NCI-H1092 (cell line): Measurements from ENCODE around the gene MVB12B.

Source experiments
- DNase-seq: peaks from one replicate; lab custom pipeline; 2025; lab: John Stamatoyannopoulos, UW

Gene MVB12B

DNA sequence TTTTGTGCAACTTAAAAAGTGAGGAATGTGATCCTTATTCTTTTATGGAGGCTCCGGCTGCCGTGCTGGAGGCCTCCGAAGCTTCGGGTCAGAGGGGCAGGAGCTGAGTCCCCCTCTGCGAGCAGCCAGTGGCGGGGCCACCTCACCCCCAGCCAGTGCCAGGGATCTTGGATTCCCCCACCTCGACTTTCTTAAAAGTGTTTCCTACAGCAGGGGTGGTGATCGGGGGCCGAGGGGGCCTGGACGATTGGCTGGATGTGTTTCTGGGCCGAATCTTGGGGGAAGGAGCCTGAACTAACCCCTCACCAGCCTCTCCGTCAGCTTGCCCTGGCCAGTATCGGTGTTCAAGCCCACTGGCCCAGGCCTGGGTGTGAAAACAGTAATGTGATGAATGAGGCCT lies 194.9 kb downstream of the MVB12B start:
- DNase-seq: no peak

DNA sequence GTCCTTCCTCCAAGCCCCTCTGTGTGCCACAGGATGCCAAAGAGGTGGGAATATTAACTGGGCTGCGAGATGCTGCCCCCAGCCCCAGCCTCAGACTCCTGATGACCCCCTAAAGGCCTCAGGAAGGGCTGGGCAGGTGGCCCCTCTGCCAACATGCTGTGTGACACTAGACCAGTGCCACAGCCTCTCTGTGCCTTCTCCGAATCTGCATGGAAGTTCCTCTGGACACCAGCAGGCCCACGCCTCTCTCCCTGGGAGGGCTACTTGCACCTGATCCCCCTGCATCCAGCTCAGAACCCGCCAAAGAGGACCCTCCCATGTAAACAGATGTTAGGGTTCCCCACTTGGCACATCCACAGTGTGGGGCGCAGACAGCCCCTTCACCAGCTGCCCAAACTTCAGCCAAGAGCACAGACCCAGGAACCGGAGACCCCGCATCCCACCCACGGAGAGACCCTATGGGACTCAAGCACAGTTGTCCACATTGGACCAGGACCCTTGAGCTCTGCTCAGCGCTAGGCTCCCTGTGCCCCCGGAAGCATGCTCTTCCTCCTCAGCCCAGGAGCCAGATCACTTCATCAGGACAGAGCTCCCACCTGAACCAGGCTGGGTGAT lies 195.5 kb downstream of the MVB12B start:
- DNase-seq: no peak

DNA sequence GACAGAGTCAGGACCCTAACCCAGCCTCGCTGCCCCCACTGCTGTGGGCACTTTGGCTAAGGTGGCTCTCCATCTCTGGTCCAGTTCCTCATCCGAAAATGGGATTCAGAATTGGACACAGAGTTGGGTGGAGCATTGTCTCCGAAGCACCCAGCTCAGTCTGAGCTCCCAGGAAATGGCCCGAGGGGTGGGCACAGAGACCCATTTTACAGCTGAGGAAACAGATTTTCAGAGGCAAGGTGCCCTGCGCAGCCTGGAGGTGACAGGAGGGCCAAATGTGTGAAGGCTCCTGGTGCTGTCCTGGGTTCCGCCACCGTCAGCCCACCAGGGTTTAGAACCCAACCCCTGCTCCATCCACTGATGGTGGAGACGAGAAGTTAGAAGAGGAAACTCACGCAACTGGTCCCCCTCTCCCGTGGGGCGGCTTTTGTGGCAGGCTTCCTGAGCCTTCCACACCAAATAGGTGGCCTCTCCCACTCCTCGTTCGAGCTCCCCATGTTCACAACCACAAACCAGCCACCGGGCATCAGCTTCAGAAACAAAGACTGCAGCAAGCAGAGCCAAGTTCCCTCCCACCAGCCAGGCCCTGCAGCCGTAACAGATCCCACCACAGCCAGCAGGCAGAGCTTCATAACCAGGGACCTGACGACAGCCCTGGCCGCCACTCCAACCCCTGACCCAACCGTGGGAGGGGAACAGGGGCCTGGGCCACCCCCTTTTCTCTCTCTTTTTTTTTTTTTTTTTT lies 196.2 kb downstream of the MVB12B start:
- no peak for DNase-seq

DNA sequence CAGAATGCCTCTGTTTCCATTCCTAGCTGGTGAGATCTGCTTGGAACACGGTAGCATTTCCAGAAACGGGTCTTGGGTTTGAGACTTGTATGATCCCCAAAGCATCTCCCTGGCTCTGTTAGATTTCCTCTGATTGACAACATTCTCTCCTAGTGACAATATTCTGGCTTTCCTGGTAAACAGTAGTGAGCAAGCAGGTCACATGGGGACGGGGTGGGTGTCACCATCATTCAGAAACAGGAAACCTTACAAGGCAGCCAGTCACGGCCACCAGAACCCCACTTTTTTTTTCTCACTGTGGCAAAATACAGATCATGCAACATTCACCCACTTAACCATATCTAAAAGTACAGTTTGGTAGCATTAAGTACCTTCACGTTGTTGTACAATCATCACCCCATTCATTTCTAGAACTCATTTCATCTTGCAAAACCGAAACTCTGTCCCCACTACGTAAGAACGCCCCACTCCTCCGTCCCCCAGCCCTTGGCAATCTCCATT lies 197.0 kb downstream of the MVB12B start:
- no peak for DNase-seq

DNA sequence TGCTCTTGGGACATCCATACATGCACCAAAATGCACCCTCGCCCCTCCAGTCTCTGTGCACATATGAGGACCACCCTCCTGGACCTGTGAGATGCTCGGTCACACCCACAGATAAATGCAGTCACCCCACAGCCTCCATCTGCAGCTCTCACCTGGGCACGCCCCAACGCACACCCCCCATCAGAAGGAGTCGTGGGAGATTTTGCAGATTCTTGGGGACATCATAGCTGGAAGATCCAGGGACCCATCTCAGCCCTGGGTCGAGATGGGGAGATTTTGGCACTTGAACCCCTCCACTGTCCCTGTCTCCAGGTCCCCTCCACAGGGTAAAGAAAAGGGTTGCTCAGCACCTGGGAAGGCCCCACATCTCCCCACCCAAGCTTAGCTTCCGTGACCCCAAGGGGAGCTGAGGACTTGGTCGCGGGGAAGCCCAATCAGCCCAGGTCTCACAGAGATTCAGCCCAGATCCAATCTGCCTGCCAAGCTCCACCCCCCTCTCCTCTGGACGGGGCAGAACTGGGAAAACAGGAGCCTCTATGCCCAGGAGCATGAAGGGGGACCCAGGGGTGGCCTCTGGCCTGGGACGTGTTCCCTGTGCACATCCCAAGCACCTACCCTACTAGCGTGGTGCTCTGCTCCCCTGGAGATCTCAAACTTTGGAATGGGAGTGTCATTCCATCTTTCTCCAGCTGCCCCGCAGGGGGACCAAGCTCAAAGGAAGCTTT lies 197.9 kb downstream of the MVB12B start:
- DNase-seq: no peak

DNA sequence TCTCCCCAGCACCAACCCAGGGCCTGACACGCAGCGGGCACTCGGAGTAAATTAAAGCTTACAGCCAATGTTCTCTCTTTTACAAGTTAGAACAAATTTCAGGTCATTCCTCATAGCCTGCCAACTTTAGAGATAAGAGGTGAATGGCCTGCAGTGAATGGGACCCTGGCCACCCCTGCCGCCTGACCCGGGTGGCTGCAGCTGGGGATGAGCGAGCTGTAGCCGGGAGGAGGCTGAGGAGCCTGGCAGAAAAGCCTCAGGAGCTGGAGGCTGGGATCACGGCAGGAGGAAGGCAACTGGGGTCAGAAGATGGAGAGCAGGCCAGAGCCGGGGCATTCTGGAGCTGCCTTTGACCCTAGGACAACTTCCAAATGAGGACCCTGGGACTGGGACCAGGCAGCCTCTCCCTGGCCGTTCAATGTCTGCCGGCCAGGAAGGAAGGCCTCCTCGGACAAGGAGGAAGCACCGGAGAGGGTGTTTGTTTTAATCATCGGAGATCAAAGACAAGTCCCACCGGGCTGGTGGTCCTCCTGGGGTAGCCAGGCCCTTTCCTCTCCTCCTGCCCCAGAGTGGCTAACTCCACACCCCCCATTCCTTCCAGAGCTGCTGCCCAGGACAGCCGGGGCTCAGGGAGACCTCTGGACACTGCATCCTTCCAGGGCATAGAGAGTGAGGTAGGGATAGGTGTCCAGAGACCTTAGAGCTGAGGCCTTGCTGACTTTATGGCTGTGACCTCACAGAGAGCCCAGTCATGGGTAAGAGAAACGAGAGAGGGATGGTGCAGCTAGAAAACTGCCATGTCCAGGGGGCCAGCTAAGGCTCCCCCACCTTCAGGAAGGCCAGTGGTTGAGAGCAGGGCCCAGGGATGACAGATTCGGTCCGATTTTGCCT lies 199.8 kb downstream of the MVB12B start:
- DNase-seq: no peak

DNA sequence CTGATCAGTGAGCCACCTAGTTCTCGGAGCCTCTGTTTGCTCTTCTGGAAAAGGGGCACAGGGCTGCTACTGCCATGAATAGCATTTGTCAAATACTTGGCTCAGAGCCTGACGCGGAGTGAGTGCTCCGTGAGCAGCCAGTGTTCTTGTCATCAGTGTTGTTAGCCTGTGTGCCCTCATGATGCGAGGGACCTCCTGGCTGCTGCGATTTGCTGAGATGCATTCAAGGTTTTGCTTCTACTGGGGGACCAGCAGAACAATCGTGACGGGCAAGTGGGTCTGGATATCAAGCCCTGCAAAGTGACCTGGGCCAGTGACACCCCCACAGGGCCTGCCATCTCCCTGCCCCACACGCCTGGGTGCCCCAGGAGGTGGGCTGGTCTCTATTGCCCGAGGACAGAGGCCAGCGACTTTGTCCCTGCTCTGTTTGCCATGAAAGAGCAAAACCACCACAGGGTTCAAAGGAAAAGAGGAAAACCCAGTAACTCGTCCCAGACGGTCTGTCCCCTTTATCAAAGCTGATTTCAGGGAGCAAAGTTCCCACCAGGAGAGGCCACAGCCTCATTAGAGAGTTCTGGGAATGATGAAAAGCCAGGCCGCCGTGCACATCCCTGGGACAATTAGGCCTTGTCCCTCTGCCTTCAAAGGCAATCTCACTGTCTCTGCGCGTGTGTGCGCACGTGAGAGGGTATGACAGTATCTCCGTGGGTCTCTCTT lies 200.6 kb downstream of the MVB12B start:
- no peak for DNase-seq

DNA sequence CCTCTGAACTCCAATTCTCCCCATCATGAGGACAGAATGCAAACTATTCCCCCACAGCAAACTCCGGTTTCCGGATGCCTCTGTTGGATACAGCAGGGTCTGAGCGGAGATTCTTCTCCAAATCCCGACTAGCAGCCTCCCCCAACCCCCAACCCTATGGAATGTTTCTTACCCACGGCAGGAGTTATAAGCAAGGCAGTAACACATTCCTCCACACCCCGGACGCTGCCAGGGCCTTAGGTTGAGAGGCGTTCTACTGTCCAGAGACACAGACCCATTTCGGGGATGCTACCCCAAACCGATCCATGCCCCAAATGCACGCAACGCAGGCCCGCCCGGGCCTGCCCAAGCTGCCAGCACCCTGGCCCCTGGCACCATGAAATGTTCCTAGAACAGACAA lies 201.5 kb downstream of the MVB12B start:
- DNase-seq: no peak

DNA sequence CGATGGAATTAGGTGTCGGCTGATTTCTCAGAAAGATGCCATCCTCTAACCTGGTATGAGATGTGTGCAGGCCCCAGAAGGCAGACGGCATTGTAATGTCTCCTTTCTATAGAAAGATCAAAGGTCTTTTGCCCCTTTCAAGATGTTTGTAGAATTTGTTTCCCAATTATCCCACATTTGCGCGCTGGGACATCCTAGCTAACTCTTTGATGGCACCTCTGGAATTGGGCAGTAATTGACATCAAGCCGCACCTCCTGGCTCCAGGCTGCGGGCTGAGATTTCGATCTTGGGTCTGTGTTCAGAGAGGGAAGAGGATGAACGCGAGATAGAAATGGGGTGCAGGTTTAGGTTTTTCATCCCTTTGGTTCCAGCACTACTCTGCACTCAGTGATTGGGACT lies 202.3 kb downstream of the MVB12B start:
- no peak for DNase-seq

DNA sequence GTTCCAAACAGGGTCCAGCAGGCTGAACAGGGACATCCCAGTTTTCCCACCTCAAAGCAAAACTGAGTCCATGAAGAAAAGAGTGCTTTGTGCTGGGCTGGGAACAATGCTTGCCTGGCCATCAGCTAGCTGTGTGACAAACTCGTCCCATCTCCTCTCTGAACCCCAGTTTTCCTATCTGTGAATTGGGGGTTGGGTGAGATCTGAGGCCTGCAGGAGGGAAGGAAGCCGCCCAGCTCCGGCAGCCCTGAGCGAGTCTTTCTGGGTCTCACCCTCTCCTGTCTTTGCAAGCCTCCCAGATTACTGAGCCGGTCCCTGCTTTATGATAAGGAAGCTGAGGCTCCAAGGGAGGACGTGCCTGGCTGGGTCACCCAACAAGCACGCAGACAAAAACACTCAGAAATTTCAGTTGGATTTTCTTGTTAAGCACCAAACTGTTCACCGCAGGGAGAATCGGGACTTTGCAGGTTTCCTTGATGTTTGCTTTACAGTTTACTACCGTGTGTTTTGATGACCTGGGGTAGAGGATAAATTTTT lies 204.5 kb downstream of the MVB12B start:
- DNase-seq: no peak

DNA sequence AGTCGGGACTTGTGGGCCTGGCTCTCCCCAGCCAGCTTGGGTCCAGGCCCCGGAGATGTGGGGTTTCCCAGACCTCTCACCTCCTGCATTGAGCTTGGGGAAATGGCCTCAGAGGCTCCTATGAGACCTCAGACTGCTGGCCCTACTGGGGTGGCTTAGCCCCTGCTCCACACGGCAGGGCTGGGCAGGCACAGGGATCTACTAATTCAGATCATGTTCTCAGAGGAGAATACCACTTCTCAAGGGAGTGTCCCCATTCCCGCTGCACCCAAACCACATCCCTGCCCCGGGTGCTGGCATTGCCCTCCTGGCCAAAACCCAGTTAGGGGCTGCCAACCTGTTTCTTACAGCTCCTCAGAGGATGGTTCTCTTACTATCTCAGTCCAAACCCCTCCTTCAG lies 205.0 kb downstream of the MVB12B start:
- DNase-seq: no peak

DNA sequence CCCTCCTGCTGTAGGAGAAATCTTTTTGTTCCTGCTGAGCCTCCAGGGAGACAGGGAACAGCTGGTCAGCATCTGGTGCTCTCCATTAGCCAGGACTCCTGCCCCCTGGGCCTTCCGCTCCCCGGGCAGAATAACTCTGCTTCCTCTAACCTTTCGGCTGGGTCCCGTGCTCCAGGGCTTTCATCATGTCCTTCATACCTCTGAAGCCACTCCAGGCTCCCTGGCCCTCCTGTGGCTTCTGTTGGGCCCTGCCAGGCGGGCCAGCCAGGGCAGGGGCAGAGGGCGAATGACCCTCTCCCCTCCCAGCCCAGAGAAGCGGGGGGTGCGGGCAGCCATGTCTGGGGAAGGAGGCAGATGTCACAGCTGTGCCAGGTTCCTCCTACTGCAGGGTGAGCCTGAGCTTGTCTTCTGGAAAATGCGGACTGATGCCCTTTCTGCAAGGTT lies 205.4 kb downstream of the MVB12B start:
- no peak for DNase-seq

DNA sequence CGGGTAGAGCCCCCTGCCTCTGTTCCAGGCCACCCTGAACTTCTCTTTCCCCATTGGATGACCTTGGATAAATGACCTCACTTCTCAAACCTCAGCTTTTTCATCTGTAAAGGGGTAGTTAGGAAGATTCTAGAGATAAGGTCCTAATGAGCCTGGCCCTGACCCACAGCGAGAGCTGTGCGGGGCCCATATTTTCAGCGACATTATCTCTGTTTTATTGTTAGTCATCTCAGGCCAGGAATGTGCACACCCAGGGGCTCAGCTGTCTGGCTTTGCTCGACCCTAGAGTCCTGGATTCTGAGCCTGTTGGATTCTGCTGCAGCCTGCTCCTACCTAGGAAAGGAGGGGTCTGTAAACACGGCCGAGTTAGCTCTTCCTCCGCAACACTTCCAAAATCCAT lies 205.9 kb downstream of the MVB12B start:
- DNase-seq: no peak

DNA sequence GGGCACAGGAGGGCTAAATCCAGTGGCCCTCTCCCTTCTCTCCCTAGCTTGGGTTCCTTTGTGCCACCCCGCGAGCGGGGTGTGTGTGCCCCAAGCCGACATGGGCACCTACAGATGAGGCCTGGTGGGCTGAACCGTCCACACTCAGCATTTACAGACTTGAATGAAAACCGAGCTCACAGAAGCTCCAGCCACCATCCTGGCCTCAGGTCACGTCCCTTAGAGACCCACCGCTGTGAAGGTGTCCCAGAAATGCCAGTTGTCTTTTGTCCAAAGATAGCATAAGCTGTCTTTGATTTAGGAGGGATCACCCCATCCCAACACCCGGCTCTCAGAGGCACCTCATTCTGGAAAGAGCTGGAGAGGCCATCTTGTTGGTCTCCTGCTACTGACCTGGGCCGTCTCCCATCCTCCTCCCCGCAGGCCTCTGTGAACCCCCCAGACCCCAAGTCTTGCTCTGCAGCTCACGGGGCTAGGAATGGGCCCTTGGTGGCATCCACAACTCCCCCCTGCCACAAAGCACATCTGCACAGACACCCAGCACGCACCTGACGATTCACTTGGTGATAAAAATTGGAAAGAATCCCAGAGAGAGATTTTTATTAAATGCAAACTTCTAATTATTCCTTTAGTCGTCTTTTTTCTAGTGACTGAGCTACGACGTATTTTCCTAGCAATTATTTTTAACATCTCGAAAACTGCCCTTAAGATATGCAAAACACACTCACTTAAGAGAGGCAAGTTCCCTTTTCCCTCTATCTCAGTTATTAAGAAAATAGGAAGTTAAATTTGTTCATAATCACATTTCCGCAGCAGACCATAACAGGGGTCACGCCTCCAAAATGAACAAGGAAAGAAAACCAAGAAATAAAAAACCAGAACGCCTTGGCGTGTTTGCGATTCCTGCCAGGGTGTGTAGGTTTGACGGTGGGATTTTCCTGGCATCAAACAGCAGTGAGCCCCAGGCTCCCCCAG lies 206.6 kb downstream of the MVB12B start:
- DNase-seq: no peak

DNA sequence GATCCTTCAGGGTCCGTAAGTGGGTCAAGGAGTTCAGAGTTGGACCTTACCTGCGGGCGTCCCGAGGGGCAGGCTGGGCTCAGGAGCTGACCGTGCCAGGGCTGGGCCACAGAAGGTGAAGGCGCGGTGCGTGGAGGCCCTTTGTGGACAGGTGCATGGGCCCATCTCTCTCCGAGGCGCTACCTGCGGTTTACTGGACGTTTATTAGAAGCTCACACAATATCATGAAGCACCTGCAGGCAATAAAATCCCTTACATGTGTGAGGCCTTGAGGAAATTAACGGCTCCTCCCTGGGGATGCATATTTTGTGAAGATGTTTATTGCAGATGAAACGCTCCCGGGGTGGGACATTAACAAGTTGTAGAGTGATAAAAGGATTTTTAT lies 207.3 kb downstream of the MVB12B start:
- no peak for DNase-seq

DNA sequence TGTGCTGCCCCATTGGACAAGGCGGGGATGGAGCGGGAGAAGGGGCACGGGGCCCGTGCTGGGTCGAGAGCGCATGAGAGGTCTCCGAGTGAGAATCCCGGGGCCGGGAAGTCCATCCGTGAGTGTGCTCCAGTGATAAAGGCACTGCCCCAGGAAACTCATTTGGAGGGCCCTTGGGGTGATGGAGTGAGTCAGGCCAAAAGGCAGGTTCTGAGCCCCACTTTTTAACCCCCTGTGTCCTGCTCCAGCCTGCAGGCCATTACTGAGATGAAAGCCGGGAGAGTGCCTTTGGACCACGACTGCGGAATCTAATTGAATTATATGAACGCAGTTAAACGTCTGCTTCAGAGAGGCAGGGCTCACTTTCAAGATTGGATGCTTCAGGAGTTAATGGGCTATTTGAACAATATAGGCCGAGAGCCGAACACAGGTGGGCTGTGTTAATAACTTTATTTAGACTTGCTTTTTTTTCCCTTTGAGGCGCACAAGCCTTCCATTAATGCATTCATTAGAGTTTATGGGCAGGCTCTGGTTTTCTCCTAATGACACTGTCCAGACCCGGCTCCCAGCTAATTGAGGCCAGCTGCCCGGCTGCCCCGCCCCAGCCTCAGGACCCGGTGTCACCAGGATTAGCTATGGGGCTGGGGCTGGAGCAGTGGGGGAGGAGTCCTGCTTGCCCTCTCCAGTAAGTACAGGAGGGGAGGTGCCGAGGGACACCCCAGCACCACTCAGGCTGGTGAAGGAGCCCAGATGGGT lies 208.0 kb downstream of the MVB12B start:
- DNase-seq: no peak

DNA sequence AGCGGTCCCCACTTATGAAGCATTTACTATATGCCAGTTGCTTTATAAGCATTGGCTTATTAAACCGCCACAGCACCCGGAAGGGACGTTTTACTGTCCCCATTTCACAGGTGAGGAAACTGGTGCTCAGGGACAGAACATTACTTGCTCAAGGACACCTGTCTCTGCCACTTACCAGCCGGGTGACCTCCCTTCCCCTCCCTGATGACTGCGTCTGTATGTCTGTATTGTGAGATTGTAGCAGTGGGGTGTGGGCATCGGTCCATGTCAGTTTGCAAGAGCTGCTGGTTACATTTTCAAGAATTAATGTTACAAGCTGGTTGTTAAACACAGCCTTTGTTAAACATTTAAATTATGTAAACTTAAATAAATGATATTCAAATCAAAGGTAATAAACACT lies 209.5 kb downstream of the MVB12B start:
- no peak for DNase-seq

DNA sequence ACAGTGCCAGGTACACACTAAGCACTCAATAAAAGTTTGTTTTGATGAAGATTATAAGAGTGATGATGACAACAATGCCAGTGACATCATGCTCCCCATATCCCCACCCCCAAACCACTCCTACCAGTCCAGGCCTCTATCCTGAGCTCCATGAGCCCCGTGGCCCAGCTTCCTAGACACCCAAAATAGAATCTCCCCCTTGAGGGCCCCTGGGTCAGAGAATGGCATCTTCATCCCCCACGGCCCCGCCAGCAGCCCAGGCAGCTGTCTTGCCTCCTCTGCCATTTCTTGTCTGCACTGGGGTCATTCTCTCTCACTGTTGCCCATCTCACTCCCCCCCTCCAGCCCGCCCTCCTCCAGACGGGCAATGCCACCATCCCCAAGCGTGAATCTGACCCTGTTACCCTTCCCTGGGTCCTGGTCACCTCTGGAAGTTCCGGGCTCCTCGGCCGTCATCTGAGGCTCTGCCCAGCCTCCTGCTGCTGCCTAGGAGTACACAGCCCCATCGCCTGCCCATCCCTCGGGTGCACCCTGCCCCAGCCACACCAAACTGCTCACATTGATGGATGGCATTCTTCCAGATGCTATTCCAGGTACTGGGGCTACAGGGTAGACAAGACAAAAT lies 210.3 kb downstream of the MVB12B start:
- DNase-seq: no peak

DNA sequence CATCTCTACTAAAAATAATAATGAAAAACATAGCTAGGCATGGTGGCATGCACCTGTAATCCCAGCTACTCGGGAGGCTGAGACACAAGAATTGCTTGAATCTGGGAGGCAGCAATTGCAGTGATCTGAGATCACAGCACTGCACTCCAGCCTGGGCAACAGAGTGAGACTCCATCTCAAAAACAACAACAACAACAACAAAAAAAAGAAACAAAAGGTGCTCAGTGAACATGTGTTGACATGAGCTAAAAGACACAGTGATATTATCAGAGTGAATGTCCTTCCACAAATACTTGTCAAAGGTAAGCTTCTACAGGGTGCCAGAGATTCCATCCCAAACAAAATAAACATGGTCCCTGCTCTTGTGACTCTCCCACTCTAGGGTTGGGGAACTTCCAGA lies 211.9 kb downstream of the MVB12B start:
- no peak for DNase-seq
